MM.1S (cell line): Measurements from ENCODE around the gene TEX19.

Source experiments
- DNase-seq: peaks from one replicate; pipeline ENCODE4 v3.0.0-alpha.2; 2015
- H2AFZ ChIP-seq: fragments of 300-600 bp; sonication (generic); 2 replicates; pipeline ENCODE4 v1.6.0; 2016; ENCODE audit warnings: antibody characterized with exemption, low read length
- H3F3A ChIP-seq: fragments of 300-600 bp; sonication (generic); 2 replicates; pipeline ENCODE4 v1.6.1; 2016; ENCODE audit warnings: mild to moderate bottlenecking, antibody characterized with exemption, low read length, moderate library complexity, mixed read lengths; ENCODE audit not compliant: insufficient read depth
- H3K27ac ChIP-seq: fragments of 300-600 bp; sonication (generic); 2 replicates; pipeline ENCODE4 v1.5.1; 2016; ENCODE audit warnings: mild to moderate bottlenecking, low read length
- H3K27me3 ChIP-seq: fragments of 300-600 bp; sonication (generic); replicated peaks from 2 replicates; pipeline ENCODE4 v1.6.0; 2016; ENCODE audit warnings: low read length; ENCODE audit not compliant: insufficient read depth
- H3K36me3 ChIP-seq: fragments of 300-600 bp; sonication (generic); replicated peaks from 2 replicates; pipeline ENCODE4 v1.6.1; 2016; ENCODE audit warnings: mild to moderate bottlenecking, low read length, mixed read lengths; ENCODE audit not compliant: insufficient read depth
- H3K4me1 ChIP-seq: fragments of 300-600 bp; sonication (generic); 2 replicates; pipeline ENCODE4 v1.6.1; 2016; ENCODE audit warnings: low read length, mixed read lengths
- H3K4me2 ChIP-seq: fragments of 300-600 bp; sonication (generic); 2 replicates; pipeline ENCODE4 v1.6.0; 2016; ENCODE audit warnings: low read depth, low read length
- H3K4me3 ChIP-seq: fragments of 300-600 bp; sonication (generic); 2 replicates; pipeline ENCODE4 v1.5.1; 2016; ENCODE audit warnings: low read length, mixed read lengths
- H3K79me2 ChIP-seq: fragments of 300-600 bp; sonication (generic); 2 replicates; pipeline ENCODE4 v1.6.1; 2016; ENCODE audit warnings: mixed run types, low read length, mixed read lengths
- H3K9ac ChIP-seq: fragments of 300-600 bp; sonication (generic); 2 replicates; pipeline ENCODE4 v1.6.1; 2016; ENCODE audit warnings: low read length, mixed read lengths
- H3K9me2 ChIP-seq: fragments of 300-600 bp; sonication (generic); replicated peaks from 2 replicates; pipeline ENCODE4 v1.6.1; 2016; ENCODE audit warnings: mild to moderate bottlenecking, low read length, mixed read lengths; ENCODE audit not compliant: insufficient read depth
- H3K9me3 ChIP-seq: fragments of 300-600 bp; sonication (generic); replicated peaks from 2 replicates; pipeline ENCODE4 v1.6.1; 2016; ENCODE audit warnings: mild to moderate bottlenecking, low read length, mixed read lengths; ENCODE audit not compliant: insufficient read depth
- H4K20me1 ChIP-seq: fragments of 300-600 bp; sonication (generic); 2 replicates; pipeline ENCODE4 v1.6.1; 2016; ENCODE audit warnings: mild to moderate bottlenecking, low read length, moderate library complexity, mixed read lengths; ENCODE audit not compliant: insufficient read depth
- EZH2 ChIP-seq: fragments of 300-600 bp; sonication (generic); optimal IDR thresholded peaks from 2 replicates; pipeline ENCODE3; 2017; ENCODE audit warnings: low read depth, mild to moderate bottlenecking, antibody characterized with exemption, low read length, mixed read lengths
- EZH2phosphoT487 ChIP-seq: fragments of 300-600 bp; sonication (generic); IDR thresholded peaks from 2 replicates; pipeline ENCODE4 v1.6.1; 2018; ENCODE audit warnings: antibody characterized with exemption, low read length
- TF ChIP-seq, protein P1 (sequence below): fragments of 300-600 bp; sonication (generic); IDR thresholded peaks from 2 replicates; pipeline ENCODE4 v1.5.1; 2016; ENCODE audit warnings: antibody characterized with exemption, low read length, mixed read lengths

The TEX19 gene

DNA sequence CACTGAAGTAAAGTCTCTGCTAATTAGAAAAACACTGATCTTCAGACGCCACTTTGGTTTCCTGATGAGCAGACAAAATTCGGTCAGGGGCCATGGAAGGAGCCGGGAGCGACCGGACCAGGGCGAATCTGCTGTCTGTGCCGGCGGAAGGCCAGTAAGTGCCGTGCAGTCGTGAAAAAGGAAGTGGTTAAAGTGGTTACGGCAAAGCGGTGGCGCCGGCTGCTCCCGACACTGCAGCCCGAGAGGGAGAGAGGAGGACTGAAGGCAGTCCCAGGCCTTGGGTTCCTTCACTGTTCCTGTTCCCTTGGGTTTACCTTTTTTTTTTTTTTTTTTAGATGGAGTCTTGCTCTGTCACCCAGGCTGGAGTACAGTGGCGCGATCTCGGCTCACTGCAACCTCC is 41.8 kb downstream of the TEX19 start:
- Histone ChIP-seq H3K27ac (peak overlapping the region; percentile 58; the same call in 1 of the 2 replicates), H3K4me2 (peak overlapping the region; percentile 49), H4K20me1 (no peaks in the 10 kb centered on the region), H3K36me3 (no peaks in the 10 kb centered on the region), H3K4me1 (peaks cover 34% of the 10 kb centered on the region), H3K9me2 (no peaks in the 10 kb centered on the region), H3K9me3 (no peaks in the 10 kb centered on the region), H3K4me3 (0 out of 2 replicates have a peak overlapping the region, but pooled peaks have one; percentile 13), H3K9ac (0 out of 2 replicates have a peak overlapping the region, but pooled peaks have one; percentile 20), H3F3A (peaks cover 25% of the 10 kb centered on the region), H3K79me2 (no peaks in the 10 kb centered on the region), H3K27me3 (no peaks in the 10 kb centered on the region), H2AFZ (no peak overlapping the region)
- TF ChIP-seq EZH2phosphoT487 (no peak), EZH2 (no peak)
- TF ChIP-seq, protein P1, sequence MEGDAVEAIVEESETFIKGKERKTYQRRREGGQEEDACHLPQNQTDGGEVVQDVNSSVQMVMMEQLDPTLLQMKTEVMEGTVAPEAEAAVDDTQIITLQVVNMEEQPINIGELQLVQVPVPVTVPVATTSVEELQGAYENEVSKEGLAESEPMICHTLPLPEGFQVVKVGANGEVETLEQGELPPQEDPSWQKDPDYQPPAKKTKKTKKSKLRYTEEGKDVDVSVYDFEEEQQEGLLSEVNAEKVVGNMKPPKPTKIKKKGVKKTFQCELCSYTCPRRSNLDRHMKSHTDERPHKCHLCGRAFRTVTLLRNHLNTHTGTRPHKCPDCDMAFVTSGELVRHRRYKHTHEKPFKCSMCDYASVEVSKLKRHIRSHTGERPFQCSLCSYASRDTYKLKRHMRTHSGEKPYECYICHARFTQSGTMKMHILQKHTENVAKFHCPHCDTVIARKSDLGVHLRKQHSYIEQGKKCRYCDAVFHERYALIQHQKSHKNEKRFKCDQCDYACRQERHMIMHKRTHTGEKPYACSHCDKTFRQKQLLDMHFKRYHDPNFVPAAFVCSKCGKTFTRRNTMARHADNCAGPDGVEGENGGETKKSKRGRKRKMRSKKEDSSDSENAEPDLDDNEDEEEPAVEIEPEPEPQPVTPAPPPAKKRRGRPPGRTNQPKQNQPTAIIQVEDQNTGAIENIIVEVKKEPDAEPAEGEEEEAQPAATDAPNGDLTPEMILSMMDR = no peak
- DNase-seq = peak; percentile 70

DNA sequence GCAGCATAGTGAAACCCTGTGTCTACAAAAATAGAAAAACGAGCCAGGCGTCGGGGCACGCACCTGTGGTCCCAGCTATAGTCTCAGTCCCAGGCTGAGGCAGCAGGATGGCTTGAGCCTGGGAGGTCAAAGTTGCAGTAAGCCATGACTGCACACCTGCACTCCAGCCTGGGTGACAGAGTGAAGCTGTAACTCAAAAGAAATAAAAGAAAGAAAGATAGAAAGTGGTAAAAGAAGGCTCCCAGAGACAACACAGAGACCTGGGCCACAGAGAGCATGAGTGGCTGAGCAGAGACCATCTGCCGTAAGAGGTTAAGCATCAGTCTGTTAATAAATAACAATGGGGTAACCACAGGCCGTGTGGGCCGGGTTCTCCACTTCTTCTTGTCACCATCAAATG is 43.8 kb downstream of the TEX19 start:
- H3K9ac ChIP-seq = peak overlapping the region; percentile 32
- H3K27ac ChIP-seq = peak overlapping the region; percentile 88
- H3K36me3 ChIP-seq = no peaks in the 10 kb centered on the region
- peak overlapping the region; percentile 14; the same call in 1 of the 2 replicates for H3K4me2 ChIP-seq
- no peak overlapping the region for H3K4me3 ChIP-seq
- no peaks in the 10 kb centered on the region for H3K9me2 ChIP-seq
- no peaks in the 10 kb centered on the region for H3K79me2 ChIP-seq
- DNase-seq = peak; percentile 91
- no peaks in the 10 kb centered on the region for H4K20me1 ChIP-seq
- H2AFZ ChIP-seq = no peak overlapping the region
- no peaks in the 10 kb centered on the region for H3K27me3 ChIP-seq
- H3K4me1 ChIP-seq = peaks cover 34% of the 10 kb centered on the region
- TF ChIP-seq EZH2 (no peak), EZH2phosphoT487 (no peak)
- TF ChIP-seq, protein P1 = no peak
- peaks cover 25% of the 10 kb centered on the region for H3F3A ChIP-seq
- no peaks in the 10 kb centered on the region for H3K9me3 ChIP-seq

DNA sequence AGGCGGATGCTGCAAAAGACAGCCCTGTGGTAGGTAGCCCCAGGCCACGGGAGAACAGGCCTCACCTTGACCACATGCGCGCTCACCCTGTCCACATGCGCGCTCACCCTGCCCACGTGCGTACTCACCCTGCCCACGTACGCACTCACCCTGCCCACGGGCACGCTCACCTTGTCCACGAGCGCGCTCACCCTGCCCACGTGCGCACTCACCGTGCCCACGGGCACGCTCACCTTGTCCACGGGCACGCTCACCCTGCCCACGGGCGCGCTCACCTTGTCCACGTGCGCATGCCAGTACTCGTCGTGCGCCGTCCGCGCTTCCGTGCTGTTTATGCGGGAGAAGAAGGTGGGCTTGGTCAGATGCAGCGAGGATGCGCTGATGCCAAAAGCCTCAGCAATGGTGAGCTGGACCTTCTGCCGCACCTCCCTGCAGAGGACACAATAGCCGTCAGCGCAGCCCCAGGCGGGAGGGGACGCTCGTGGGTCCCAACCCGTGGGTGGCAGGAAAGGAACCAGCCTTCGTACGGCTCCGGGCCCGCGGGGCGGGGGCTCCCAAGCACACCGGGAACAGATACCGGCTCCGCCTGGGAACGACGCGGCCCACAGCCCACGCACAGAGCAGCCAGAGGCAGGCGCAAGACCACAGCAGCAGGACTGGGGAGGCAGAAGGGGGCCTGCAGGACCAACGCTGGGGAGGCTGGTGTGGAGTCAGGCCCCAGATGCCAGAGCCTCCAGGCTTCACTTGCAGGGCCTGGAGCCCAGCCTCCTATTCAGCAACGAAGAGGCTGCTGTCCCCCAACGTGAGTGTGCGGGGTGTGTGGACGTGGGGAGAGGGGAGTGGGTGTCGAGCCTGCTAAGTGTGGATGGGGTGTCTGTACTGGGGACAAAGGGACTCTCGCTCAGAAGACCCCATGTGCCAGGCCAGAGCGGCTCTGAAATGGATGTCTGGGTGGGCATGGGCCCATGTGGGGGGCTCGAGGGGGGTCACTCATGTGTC is 44.9 kb downstream of the TEX19 start:
- H2AFZ ChIP-seq = no peak overlapping the region
- no peaks in the 10 kb centered on the region for H3K36me3 ChIP-seq
- H3K27ac ChIP-seq = peak overlapping the region; percentile 88
- H3K4me3 ChIP-seq = no peak overlapping the region; the same call in 1 of the 2 replicates
- peak overlapping the region; percentile 14 for H3K4me2 ChIP-seq
- no peaks in the 10 kb centered on the region for H3K27me3 ChIP-seq
- H4K20me1 ChIP-seq = no peaks in the 10 kb centered on the region
- H3K79me2 ChIP-seq = peaks cover 5% of the 10 kb centered on the region; the same call in 1 of the 2 replicates
- TF ChIP-seq EZH2phosphoT487 (no peak), EZH2 (no peak)
- TF ChIP-seq, protein P1 = no peak
- peaks cover 25% of the 10 kb centered on the region for H3F3A ChIP-seq
- no peaks in the 10 kb centered on the region for H3K9me2 ChIP-seq
- no peak for DNase-seq
- H3K9ac ChIP-seq = peak overlapping the region; percentile 32; the same call in 1 of the 2 replicates
- no peaks in the 10 kb centered on the region for H3K9me3 ChIP-seq
- H3K4me1 ChIP-seq = peaks cover 34% of the 10 kb centered on the region
